ENCODE results near the gene ABHD5.
"Not testable (repeated sequence)": the region's sequence is repeated elsewhere in the genome, so short reads cannot be mapped to it uniquely, and the experiment has no call there.

ABHD5 gene

DNA sequence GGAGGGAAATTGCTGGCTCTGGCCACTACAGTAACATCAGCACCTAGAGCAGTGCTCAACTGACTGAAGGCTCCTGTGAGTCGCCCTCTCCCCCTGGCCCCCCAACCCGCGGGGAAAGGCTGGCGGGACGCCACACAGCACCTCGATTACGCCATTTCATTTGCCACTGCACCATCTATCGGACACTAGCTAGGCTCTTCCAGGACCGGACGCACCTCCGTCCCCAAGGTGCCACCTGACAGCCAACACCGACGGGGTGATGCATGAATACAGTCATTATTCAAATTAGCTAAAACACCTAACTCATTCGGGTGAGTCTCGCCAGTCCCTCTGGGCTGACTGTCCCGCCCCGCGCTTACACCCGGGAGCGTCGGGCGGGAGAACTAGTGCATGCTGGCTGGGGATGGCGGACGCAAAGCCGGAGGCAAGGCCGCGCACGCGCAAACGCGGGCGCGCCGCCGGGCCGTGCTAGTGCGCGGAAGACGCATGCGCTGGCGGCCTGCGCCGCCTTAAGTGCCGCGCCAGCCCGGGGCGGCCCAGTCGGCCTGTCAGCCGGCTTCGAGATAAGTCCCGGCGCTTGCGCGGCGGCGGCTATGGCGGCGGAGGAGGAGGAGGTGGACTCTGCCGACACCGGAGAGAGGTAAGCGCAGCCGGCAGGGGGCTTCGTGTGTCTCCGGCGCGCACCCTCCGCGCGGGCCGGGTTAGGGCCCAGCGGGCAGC lies at the start of gene ABHD5:
ABHD5 (plus strand) TSS at position 539 of the 720 bp plus-strand sequence; CDS start at position 594, 55 bp downstream.
- peak; percentile 94 for DNase-seq

DNA sequence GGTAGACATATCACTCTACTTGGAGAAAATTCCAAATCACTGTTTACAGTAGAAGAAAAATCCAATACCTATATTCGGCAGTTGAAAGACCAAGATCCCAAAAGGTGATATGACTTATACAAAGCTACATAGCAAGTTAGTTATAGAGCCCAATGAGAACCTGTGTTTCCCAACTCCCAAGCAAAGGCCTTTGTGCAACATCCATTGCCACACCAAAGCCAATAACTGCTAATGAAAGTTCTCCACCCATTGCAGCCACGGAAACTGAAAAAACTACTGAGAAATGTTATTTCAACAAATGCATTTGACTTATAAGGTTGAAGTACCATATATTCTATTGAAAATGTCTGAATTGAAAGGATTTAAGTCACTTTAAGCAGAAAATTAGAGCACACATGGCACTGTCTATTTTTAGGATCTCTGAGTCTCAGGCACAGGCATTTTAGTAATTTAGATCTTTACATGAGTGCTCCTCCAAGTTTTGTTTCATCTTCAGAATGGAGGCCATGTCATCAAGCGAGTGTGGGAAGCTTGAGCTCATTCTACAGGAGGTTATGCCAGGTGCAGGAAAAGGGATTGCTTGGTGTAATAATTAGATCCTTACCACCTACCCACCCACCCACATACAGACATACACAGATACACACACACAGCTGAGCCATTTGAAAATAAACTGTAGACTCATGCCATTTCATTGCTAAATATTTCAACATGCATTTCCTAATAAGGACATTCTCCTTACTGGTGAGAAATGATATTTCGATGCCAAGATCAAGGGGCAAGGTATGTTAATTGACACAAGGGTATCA lies 49.2 kb upstream of the ABHD5 start:
- no peak for DNase-seq

DNA sequence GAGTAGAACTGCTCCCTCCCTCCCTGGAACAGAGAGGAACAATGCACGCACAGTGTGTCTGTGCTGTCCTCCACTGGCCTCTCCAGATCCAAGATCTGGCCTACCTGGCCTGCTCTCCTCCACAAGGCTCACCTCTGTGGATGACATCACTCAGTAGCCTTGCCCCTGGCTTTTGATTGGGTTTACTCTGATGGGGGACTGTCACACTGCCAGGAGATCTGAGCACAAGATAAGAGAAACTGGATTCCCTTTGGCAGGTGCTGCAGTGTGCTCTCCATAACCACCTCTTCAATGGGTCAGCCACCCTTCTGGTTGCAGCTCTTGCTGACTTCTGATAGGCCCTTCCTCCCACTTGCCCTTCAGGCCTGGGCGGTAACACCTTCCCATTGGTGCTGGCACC lies 46.3 kb upstream of the ABHD5 start:
- DNase-seq, result no peak

DNA sequence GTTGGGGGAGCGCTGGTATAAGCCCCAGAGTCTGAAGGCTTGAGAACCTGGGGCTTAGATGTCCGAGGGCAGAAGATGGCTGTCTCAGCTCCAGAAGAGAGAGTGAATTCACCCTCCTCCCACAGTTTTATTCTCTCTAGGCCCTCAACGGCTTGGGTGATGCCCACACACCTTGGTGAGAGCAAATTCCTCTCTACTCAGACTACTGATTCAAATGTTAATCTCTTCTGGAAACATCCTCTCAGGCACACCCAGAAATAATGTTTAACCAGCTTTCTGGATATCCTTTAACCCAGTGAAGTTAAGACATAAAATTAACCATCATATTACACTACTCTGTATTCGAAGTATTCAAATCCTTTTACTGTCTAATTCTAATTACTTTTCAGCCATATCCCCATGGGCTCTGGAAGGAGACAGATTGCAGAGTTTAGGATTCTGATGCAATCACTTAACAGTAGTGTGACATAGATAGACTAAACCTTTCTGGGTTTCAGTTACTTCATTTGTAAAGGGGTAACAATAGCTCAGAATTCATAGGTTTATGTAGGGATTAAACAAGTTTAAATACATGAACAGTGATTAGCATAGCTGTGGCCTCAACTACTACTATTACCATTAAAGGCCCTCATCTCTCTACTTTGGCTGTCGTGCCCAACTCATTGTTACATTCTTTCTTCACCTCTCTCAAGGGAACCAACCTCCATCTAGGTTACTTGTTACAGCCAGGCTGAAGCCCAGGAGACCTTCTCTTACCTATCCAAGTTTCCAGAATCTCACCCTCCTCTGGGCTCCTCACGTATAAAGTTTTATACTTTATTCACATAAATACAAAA lies 43.2 kb upstream of the ABHD5 start:
- DNase-seq, result no peak

DNA sequence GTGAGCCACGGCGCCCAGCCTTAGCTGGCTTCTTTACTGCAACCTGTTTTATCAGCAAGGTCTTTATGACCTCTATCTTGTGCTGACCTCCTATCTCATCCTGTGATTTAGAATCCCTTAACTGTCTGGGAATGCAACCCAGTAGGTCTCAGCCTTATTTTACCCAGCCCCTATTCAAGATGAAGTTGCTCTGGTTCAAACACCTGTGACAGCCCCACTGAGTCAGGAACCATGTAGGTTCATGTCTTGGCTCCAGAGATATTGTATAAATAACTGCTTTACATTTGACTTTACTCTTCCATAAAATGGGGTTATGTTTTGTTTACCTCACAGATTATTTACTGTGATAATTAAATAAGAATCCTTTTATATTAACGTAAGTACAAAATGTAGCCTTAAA lies 41.8 kb upstream of the ABHD5 start:
- no peak for DNase-seq

DNA sequence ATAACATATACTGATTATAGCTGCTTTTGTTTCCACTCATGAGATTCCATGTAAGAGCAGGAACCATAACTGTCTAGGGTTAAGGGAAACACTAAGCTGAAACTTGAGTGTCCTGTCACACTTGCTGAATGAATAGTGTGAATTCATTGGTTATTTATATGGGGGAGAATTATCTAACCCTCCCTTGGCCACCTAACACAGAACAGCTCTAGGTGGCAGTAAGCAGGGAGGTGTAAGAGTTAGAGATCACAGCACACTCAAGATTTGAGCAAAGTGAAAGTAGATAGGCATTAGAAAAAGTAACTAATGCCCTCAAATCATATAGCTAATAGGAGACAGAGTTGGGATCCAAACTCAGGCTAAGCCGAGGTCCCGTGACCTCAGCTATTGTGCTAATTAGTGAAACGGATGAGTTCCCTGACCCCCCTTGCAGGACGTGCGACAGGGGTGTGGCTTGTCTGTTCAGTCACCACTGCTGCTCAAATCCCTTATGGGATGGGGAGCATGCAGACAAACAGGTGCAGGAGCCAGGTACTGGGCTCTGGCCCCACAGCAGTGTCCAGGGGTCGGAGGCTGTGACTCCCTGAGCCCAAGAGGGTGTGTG lies 41.3 kb upstream of the ABHD5 start:
- no peak for DNase-seq

DNA sequence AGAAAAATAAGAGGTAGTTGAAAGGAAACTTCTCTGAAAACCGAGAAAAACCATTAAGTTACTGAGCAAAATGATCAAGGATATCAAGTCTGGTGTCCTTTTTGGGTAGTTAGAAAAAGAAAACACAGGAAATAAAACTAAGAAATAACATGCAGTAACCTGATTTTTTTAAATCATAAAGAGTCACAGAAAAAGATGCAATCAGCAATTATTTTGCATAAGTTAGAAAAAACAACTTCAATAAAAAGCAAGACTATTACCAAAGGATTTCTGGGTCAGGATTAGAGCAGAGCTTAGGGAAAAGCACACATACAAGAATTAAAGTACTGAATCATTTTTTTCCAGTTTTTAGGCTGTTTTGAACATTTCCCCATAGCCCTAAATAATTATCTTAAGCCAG lies 40.4 kb upstream of the ABHD5 start:
- DNase-seq, result no peak

DNA sequence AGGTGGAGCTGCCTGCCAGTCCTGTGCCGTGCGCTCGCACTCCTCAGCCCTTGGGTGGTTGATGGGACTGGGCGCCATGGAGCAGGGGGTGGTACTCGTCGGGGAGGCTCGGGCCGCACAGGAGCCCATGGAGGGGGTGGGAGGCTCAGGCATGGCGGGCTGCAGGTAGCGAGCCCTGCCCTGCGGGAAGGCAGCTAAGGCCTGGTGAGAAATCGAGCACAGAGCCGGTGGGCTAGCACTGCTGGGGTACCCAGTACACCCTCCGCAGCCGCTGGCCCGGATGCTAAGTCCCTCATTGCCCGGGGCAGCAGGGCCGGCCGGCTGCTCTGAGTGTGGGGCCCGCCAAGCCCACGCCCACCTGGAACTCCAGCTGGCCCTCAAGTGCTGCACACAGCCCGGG lies 34.3 kb upstream of the ABHD5 start:
- not testable (repeated sequence) for DNase-seq

DNA sequence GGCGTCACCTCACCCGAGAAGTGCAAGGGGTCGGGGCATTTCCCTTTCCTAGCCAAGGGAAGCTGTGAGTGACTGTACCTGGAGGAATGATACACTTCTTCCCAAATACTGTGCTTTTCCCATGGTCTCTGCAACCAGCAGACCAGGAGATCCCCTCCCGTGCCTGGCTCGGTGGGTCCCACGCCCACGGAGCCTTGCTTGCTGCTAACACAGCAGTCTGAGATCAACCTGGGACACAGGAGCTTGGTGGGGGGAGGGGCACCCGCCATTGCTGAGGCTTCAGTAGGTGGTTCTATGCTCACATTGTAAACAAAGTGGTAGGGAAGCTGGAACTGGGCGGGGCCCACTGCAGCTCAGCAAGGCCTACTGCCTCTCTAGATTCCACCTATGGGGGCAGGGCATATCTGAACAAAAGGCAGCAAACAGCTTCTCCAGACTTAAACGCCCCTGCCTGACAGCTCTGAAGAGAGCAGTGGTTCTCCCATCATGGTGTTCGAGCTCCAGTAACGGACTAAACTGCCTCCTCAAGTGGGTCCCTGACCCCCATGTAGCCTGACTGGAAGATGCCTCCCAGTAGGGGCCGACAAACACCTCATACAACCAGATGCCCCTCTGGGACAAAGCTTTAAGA lies 31.4 kb upstream of the ABHD5 start:
- no peak for DNase-seq

DNA sequence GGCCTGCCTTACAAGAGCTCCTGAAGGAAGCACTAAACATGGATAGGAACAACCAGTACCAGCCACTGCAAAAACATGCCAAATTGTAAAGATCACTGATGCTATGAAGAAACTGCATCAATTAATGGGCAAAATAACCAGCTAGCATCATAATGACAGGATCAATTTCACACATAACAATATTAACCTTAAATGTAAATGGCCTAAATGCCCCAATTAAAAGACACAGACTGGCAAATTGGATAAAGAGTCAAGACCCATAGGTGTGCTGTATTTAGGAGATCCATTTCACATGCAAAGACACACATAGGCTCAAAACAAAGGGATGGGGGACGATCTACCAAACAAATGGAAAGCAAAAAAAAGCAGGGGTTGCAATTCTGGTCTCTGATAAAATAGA lies 29.4 kb upstream of the ABHD5 start:
- DNase-seq, result not testable (repeated sequence)

DNA sequence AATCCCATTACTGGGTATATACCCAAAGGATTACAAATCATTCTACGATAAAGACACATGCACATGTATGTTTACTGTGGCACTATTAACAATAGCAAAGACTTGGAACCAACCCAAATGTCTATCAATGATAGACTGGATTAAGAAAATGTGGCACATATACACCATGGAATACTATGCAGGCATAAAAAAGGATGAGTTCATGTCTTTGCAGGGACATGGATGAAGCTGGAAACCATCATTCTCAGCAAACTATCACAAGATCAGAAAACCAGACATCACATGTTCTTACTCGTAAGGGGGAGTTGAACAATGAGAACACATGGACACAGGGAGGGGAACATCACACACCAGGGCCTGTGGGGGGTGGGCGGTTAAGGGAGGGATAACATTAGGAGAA lies 25.7 kb upstream of the ABHD5 start:
- DNase-seq, result not testable (repeated sequence)

DNA sequence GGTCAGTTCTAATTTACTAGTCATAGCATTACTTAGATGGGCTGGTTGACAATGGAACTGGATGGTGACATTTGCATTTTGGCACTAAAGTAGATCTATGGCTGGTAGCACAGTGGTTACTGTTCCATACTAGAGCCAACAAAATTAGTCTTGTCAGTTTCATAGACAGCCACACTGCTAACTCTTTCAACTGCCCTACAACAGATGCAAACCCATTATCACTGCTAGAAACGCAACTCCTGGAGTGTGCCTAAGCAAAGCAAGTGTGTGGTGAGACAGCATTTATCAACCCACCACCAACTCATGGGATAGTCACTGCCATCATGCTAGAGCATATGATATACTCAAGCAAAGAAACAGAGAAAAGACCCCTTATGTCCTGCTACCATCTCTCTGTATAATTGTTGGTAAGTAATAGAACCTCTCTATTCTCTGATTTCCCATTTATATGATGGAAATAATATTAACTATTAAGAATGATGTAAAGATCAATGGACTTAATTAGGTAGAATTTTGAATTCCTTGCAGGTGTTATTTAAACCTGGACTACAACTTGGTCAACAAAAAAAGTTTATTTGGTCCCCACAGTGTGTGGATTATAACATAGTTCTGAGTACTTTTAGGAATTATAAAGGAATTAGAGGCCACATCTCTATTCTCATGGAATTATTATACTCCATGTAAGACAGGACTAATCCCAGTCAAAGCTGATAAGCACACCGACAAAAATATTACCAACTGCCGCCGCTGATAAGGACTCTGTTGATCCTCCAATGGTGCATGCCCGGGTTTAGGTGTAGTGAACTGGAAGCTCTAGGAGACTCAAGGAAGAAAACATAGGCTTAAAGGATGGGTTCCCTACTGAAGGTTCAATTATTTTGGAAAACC lies 19.9 kb upstream of the ABHD5 start:
- no peak for DNase-seq

DNA sequence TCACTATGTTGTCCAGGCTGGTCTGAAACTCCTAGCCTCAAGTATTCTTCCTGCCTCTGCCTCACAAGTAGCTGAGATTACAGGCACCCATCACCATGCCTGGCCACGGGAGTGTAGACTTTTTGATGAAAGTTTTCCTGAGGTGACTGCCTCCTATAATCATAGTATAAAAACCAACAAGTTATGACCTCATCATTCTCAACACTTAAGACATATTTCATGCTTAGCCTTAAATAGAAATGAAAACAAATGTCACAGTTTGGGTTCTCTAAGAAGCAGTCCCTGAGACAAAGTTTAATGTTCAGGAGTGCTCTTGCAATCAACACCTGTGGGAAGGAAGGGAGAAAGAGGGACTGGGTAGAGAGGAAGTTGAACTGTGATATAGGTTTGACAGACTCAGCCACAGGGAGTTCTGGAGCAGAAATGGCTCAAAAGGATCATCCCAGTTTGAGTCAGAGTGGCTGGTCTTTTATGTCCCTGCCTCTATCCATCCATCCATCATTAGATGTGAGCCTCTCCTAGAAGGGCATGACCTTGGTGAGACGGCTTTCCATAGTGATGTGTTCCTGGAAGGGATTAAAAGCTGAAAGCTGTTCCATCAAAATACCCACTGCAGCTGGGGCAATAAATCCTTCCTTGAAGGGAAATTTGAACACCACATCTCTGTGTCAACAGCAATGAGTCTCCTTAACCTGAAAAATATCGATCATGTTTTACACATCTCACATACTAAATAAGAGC lies 16.2 kb upstream of the ABHD5 start:
- no peak for DNase-seq

DNA sequence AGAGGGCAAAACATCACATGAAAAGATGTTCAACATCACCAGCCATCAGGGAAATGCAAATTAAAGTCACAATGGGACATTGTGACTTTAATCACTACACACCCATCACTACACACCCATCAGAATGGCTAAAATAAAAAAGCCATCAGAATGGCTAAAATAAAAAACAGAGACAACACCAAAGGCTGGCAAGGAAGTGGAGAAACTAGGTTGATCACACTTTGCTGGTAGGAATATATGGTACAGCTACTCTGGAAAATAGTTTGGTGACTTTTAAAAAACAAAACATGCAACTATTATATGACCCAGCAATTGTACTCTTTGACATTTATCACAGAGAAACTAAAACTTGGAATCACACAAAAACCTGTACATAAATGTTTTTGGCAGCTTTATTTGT lies 15.1 kb upstream of the ABHD5 start:
- no peak for DNase-seq

DNA sequence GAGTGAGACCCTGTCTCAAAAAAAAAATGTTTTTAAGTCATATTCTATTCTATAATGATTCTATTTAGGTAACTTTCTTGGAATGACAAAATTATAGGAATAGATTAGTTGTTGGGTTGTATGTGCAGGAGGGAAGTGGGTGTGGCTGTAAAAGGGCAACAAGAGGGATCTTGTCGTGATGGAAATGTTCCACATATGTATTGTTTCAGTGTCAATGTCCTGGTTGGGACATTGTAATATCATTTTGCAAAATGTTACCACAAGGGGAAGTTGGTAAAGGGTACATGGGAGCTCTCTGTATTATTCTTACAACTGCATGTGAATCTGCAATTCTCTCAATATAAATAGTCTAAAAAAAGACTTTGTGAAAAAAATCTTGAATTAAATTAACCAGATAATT lies 14.3 kb upstream of the ABHD5 start:
- no peak for DNase-seq

DNA sequence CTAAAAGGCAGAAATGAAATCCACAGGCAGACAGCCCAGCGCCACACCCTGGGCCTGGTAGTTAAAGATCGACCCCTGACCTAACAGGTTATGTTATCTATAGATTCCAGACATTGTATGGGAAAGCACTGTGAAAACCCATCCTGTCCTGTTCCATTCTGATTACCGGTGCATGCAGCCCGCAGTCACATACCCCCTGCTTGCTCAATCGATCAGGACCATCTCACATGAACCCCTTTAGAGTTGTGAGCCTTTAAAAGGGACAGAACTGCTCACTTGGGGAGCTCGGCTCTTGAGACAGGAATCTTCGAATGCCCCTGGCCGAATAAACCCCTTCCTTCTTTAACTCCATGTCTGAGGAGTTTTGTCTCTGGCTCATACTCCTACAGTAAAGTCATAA lies 12.4 kb upstream of the ABHD5 start:
- not testable (repeated sequence) for DNase-seq

DNA sequence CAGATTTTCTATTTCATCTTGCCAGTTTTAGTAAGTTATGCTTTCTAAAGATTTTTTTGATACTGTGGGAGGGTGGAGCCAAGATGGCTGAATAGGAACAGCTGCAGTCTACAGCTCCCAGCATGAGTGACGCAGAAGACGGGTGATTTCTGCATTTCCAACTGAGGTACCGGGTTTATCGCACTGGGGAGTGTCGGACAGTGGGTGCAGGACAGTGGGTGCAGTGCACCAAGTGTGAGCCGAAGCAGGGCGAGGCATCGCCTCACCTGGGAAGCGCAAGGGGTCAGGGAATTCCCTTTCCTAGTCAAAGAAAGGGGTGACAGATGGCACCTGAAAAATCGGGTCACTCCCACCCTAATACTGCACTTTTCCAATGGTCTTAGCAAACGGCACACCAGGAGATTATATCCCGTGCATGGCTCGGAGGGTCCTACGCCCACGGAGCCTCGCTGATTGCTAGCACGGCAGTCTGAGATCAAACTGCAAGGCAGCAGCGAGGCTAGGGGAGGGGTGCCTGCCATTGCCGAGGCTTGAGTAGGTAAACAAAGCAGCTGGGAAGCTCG lies 11.8 kb upstream of the ABHD5 start:
- not testable (repeated sequence) for DNase-seq

DNA sequence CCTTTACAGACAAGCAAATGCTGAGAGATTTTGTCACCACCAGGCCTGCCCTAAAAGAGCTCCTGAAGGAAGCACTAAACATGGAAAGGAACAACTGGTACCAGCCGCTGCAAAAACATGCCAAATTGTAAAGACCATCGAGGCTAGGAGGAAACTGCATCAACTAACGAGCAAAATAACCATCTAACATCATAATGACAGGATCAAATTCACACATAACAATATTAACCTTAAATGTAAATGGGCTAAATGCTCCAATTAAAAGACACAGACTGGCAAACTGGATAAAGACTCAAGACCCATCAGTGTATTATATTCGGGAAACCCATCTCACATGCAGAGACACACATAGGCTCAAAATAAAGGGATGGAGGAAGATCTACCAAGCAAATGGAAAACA lies 9.9 kb upstream of the ABHD5 start:
- DNase-seq, result not testable (repeated sequence)

DNA sequence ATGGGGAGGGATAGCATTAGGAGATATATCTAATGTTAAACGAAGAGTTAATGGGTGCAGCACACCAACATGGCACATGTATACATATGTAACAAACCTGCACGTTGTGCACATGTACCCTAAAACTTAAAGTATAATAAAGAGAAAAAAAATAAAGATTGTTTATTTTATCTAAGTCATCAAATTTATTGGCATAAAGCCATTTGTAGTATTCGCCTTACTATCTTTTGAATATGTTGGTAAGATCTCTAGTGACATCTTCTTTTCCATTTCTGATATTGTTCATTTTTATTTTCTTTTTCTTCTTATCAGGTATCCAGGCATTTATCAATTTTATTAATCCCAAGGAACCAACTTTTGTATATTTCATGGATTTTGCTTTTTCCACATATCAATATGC lies 5.8 kb upstream of the ABHD5 start:
- DNase-seq, result no peak

DNA sequence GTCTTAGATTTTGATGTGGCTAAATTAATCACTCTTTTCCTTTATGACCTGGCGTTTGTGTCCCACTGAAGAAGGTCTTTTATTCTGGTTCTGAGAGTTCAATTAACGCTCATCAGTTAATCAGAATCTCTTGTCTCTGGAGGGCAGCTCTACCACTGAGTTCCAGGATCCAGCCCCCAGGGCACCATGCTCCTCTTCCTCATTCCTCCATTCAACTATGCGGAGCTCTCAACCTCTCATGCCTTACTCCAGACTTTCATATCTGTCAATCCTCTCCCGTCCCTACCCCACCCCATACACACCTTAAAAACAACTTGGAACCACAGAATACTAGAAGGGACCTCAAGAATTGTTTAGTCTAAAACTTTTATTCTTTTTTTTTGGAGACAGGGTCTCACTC lies 4.8 kb upstream of the ABHD5 start:
- DNase-seq, result no peak

DNA sequence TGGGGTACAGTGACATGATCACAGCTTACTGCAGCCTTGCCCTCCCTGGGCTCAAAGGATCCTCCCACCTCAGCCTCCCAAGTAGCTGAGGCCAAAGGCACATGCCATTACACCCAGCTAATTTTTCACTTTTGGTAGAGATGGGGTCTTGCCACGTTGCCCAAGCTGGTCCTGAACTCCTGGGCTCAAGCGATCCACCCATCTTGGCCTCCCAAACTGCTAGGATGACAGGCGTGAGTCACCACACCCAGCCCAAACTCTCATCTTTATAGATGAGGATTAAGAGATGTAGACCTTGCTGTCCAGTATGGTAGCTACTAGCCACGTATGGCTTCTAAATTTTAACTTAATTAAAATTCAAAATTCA lies 4.4 kb upstream of the ABHD5 start:
- DNase-seq, result no peak
